ENCODE measurements around the gene HDGF. TPM values are rescaled to one million over a fixed set of nuclear protein-coding genes. Genes with fewer than 3 reads are reported as not detected.
A peak's percentile ranks its signal among the peaks of the same experiment; 100 is the strongest.

HDGF gene
- total RNA-seq, 2 experiments from 2014 or later = 60.8 TPM

DNA sequence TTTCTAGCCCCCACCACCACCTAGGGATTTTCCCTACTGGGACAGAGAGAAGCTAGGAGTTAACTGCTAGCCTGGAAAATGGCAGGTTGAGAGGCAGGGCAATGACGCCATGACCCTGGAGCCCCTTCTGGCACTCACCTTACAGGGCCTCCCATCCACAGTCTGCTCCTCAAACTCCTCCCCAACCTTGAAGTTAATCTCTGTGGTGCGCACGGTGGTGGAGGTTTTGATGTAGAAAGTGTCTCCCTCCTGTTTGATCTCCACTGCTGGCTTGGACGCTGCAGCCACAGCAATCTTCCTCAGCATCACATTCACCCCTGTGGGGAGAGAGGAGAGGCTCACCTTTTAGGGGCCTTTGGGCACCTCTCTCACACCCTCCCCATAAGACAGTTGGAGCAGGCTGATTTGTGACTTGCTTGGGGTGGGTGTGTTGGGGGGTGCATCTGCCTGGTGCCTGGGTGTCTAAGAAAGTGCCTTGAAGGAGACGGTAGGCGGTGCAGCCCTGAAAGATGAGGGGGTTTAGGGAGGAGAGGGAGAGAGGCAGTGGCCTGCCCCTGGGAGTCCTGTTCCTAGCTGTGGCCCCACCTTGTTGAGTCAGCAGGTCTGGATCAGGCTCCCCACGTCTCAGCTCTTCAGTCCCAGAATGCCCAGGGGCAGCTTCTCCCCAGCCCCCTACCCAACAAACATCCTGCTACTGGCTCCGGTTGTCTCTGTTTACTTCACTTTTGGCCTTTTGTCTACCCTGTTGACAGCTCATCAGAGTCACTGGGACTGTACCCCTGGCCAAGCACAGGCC lies 50.5 kb downstream of the HDGF start:
- ChIA-PET POLR2A (no interaction called here), CTCF (interaction anchor here (2.0 kb wide), 1 partner anchor 11 kb away, joined by 10 read pairs; no protein-coding TSS in a partner anchor)
- Mint-ChIP-seq H3K27ac (no peak overlapping the region), H3K36me3 (ENCODE audit: low read depth) (no peaks in the 10 kb centered on the region), H3K4me3 (no peak overlapping the region), H3K27me3 (peaks cover 78% of the 10 kb centered on the region), H3K9me3 (no peaks in the 10 kb centered on the region), H3K4me1 (ENCODE audit: low read depth) (peaks cover 18% of the 10 kb centered on the region)
- Histone ChIP-seq H3K27ac (ENCODE audit: low read depth in 1 of 2, low read length in 2 of 2) (no peak overlapping the region), H3K4me1 (ENCODE audit: insufficient read depth, low read length) (peaks cover 18% of the 10 kb centered on the region), H3K36me3 (ENCODE audit: insufficient read depth, low read length) (no peaks in the 10 kb centered on the region), H3K4me3 (ENCODE audit: low read length) (no peak overlapping the region), H3K27me3 (ENCODE audit: control insufficient read depth in 1 of 2, insufficient read depth in 2 of 2, low read length in 2 of 2) (peaks cover 24 to 26% of the 10 kb centered on the region in 2 experiments), H3K9me3 (ENCODE audit: control insufficient read depth in 1 of 2, insufficient read depth in 1 of 2, low read length in 2 of 2) (no peaks in the 10 kb centered on the region)
- intact Hi-C loops (cut with DNase I, micrococcal nuclease) = no loop called here
- ATAC-seq (ENCODE audit: poor library complexity) (peak; percentile 54), DNase-seq (no peak)
- TF ChIP-seq, protein P1, sequence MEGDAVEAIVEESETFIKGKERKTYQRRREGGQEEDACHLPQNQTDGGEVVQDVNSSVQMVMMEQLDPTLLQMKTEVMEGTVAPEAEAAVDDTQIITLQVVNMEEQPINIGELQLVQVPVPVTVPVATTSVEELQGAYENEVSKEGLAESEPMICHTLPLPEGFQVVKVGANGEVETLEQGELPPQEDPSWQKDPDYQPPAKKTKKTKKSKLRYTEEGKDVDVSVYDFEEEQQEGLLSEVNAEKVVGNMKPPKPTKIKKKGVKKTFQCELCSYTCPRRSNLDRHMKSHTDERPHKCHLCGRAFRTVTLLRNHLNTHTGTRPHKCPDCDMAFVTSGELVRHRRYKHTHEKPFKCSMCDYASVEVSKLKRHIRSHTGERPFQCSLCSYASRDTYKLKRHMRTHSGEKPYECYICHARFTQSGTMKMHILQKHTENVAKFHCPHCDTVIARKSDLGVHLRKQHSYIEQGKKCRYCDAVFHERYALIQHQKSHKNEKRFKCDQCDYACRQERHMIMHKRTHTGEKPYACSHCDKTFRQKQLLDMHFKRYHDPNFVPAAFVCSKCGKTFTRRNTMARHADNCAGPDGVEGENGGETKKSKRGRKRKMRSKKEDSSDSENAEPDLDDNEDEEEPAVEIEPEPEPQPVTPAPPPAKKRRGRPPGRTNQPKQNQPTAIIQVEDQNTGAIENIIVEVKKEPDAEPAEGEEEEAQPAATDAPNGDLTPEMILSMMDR (IDR thresholded peaks at IDR 0.05) = no peak

DNA sequence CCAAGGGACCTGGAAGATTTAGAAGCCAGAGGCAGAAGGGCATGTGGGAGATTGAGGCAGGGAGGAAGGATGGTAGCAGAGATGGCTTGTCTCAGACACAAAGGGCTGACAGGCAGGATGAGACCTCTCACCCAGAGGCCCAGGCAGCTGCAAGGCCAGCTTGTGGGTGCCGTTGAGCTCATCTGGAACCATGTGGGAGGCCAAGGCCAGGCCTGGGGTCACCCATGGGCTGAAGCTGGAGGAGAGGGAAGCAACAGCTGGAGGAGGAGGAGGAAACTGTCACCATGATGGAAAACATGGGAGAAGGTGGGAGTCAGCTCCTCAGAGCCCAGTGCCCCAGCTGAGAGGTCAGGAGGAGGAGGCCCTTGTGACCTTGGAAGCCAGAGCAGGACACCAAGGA lies 52.5 kb downstream of the HDGF start:
- H3K27ac Mint-ChIP-seq = no peak overlapping the region
- peaks cover 3% of the 10 kb centered on the region for H3K4me1 Mint-ChIP-seq (ENCODE audit: low read depth)
- no peaks in the 10 kb centered on the region for H3K9me3 Mint-ChIP-seq
- TF ChIP-seq, protein P1 (IDR thresholded peaks at IDR 0.05) = no peak
- Histone ChIP-seq H3K4me1 (ENCODE audit: insufficient read depth, low read length) (no peaks in the 10 kb centered on the region), H3K27me3 (ENCODE audit: control insufficient read depth in 1 of 2, insufficient read depth in 2 of 2, low read length in 2 of 2) (peaks cover 16 to 23% of the 10 kb centered on the region in 2 experiments), H3K9me3 (ENCODE audit: control insufficient read depth in 1 of 2, insufficient read depth in 1 of 2, low read length in 2 of 2) (no peaks in the 10 kb centered on the region), H3K36me3 (ENCODE audit: insufficient read depth, low read length) (no peaks in the 10 kb centered on the region), H3K27ac (ENCODE audit: low read depth in 1 of 2, low read length in 2 of 2) (no peak overlapping the region), H3K4me3 (ENCODE audit: low read length) (no peak overlapping the region)
- ATAC-seq (ENCODE audit: poor library complexity) (no peak), DNase-seq (no peak)
- H3K27me3 Mint-ChIP-seq = peaks cover 75% of the 10 kb centered on the region
- intact Hi-C loops (cut with DNase I, micrococcal nuclease) = no loop called here
- CTCF ChIA-PET = no interaction called here
- H3K36me3 Mint-ChIP-seq (ENCODE audit: low read depth) = no peaks in the 10 kb centered on the region
- no peak overlapping the region for H3K4me3 Mint-ChIP-seq
- POLR2A ChIA-PET = no interaction called here

DNA sequence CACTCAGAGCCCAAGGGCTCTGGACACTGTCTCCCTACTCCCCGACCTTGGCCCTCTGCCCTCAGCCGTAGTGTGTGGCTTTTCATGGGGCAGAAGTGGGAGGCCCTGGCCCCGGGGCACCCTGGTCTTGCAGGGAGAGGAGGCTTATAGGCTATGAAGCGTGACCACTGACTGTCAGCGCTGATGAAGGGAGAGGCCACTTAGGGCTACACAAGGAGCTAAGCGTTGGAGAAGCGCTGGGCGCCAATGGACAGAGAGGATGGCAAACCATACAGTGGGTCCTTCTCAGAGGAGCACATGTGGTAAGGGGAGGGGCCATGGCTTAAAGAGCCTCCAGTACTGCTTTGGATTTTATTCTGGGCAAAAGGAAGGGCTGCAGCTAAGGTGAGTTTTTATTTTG lies 54.0 kb downstream of the HDGF start:
- intact Hi-C loops (cut with DNase I, micrococcal nuclease) = no loop called here
- no peaks in the 10 kb centered on the region for H3K36me3 Mint-ChIP-seq (ENCODE audit: low read depth)
- no peak overlapping the region for H3K4me3 Mint-ChIP-seq
- peaks cover 0 to 6% of the 10 kb centered on the region in 2 experiments for H3K9me3 ChIP-seq (ENCODE audit: control insufficient read depth in 1 of 2, insufficient read depth in 1 of 2, low read length in 2 of 2)
- peaks cover 9% of the 10 kb centered on the region for H3K4me1 ChIP-seq (ENCODE audit: insufficient read depth, low read length)
- no peak overlapping the region for H3K27ac Mint-ChIP-seq
- TF ChIP-seq, protein P1 (IDR thresholded peaks at IDR 0.05) = no peak
- no peaks in the 10 kb centered on the region for H3K9me3 Mint-ChIP-seq
- POLR2A ChIA-PET = no interaction called here
- peaks cover 75% of the 10 kb centered on the region for H3K27me3 Mint-ChIP-seq
- no peak overlapping the region for H3K27ac ChIP-seq (ENCODE audit: low read depth in 1 of 2, low read length in 2 of 2)
- peaks cover 19 to 26% of the 10 kb centered on the region in 2 experiments for H3K27me3 ChIP-seq (ENCODE audit: control insufficient read depth in 1 of 2, insufficient read depth in 2 of 2, low read length in 2 of 2)
- ATAC-seq (ENCODE audit: poor library complexity) (no peak), DNase-seq (no peak)
- H3K4me3 ChIP-seq (ENCODE audit: low read length) = no peak overlapping the region
- CTCF ChIA-PET = no interaction called here
- H3K4me1 Mint-ChIP-seq (ENCODE audit: low read depth) = peaks cover 11% of the 10 kb centered on the region
- H3K36me3 ChIP-seq (ENCODE audit: insufficient read depth, low read length) = no peaks in the 10 kb centered on the region
